Osteoblast (primary cell): ENCODE results near the gene HS6ST1. TPM values are rescaled to one million over a fixed set of nuclear protein-coding genes. Genes with fewer than 3 reads are reported as not detected.

Experiments used
- DNase-seq: peaks from one replicate; pipeline ENCODE4 v3.0.0; 2011; ENCODE audit warnings: low spot score, mixed read lengths; ENCODE audit not compliant: insufficient read length; ENCODE audit errors: missing footprints
- H2AFZ ChIP-seq: 2 replicates; pipeline ENCODE4 v1.6.0; 2011; ENCODE audit warnings: mild to moderate bottlenecking, low read length
- H3K27ac ChIP-seq: 2 replicates; pipeline ENCODE4 v1.5.1; 2011; ENCODE audit warnings: mild to moderate bottlenecking, low read depth, low read length, moderate library complexity
- H3K27me3 ChIP-seq: 2 replicates; pipeline ENCODE4 v1.6.0; 2012; ENCODE audit warnings: mild to moderate bottlenecking, control low read depth, inconsistent platforms, low read length, moderate library complexity; ENCODE audit not compliant: insufficient read depth
- H3K36me3 ChIP-seq: 2 replicates; pipeline ENCODE4 v1.5.1; 2011; ENCODE audit warnings: mild to moderate bottlenecking, low read length, control low read depth, moderate library complexity; ENCODE audit not compliant: insufficient read depth
- H3K4me1 ChIP-seq: 2 replicates; pipeline ENCODE4 v1.5.1; 2011; ENCODE audit warnings: mild to moderate bottlenecking, low read length, control low read depth, moderate library complexity; ENCODE audit not compliant: insufficient read depth
- H3K4me2 ChIP-seq: 2 replicates; pipeline ENCODE4 v1.6.0; 2011; ENCODE audit warnings: mild to moderate bottlenecking, low read length; ENCODE audit not compliant: insufficient read depth
- H3K4me3 ChIP-seq: fragments of 200-600 bp; sonication (generic); 3 replicates; pipeline ENCODE4 v1.5.1; 2012; ENCODE audit warnings: mild to moderate bottlenecking, low read length, inconsistent platforms; ENCODE audit not compliant: insufficient read depth
- H3K79me2 ChIP-seq: 2 replicates; pipeline ENCODE4 v1.6.0; 2012; ENCODE audit warnings: mild to moderate bottlenecking, low read length, control low read depth, inconsistent platforms; ENCODE audit not compliant: insufficient read depth
- H3K9me3 ChIP-seq: 2 replicates; pipeline ENCODE4 v1.5.1; 2011; ENCODE audit warnings: low read depth, low read length, control low read depth
- H4K20me1 ChIP-seq: 2 replicates; pipeline ENCODE4 v1.6.0; 2012; ENCODE audit warnings: mild to moderate bottlenecking, low read length, control low read depth; ENCODE audit not compliant: insufficient read depth
- CTCF ChIP-seq: IDR thresholded peaks from 2 replicates; pipeline ENCODE4 v1.5.1; 2011; ENCODE audit warnings: mild to moderate bottlenecking, low read depth, low read length, moderate library complexity; ENCODE audit errors: extremely low read depth
- total RNA-seq: library from RNA; depleted of rRNA; stranded (reverse); fragments of >200 nt; gene quantifications from 2 replicates; pipeline ENCODE4 v1.2.3, GENCODE V29; 2012

Gene HS6ST1
- total RNA-seq, 1 donor, result 18.8 TPM

- Histone ChIP-seq H2AFZ (no peak overlapping the region), H3K9me3 (no peaks in the 10 kb centered on the region), H3K4me1 (no peaks in the 10 kb centered on the region), H3K27ac (no peak overlapping the region), H3K79me2 (no peaks in the 10 kb centered on the region), H3K27me3 (no peaks in the 10 kb centered on the region), H4K20me1 (peaks cover 15% of the 10 kb centered on the region), H3K4me3 (no peak overlapping the region), H3K36me3 (no peaks in the 10 kb centered on the region), H3K4me2 (no peak overlapping the region)
- TF ChIP-seq CTCF, result no peak
- no peak for DNase-seq
Measured at GRCh38 chr2:128271597-128271910, 47.1 kb downstream of the HS6ST1 start.

GRCh38 chr2:128270672-128271596 lies 47.7 kb downstream of the HS6ST1 start:
- Histone ChIP-seq H3K4me1 (no peaks in the 10 kb centered on the region), H3K36me3 (no peaks in the 10 kb centered on the region), H4K20me1 (peaks cover 15% of the 10 kb centered on the region), H3K4me3 (no peak overlapping the region), H3K27me3 (no peaks in the 10 kb centered on the region), H3K9me3 (no peaks in the 10 kb centered on the region), H3K79me2 (no peaks in the 10 kb centered on the region), H3K27ac (no peak overlapping the region), H3K4me2 (no peak overlapping the region), H2AFZ (no peak overlapping the region)
- no peak for TF ChIP-seq CTCF
- DNase-seq, result peak; percentile 60

GRCh38 chr2:128269990-128270671 lies 48.5 kb downstream of the HS6ST1 start:
- H3K4me1 ChIP-seq, result no peaks in the 10 kb centered on the region
- peaks cover 15% of the 10 kb centered on the region for H4K20me1 ChIP-seq
- no peak overlapping the region for H3K4me3 ChIP-seq
- no peak overlapping the region for H3K4me2 ChIP-seq
- H3K79me2 ChIP-seq, result no peaks in the 10 kb centered on the region
- H3K27ac ChIP-seq, result no peak overlapping the region
- H2AFZ ChIP-seq, result no peak overlapping the region
- peak; percentile 65 for DNase-seq
- no peak for TF ChIP-seq CTCF
- no peaks in the 10 kb centered on the region for H3K27me3 ChIP-seq
- H3K9me3 ChIP-seq, result no peaks in the 10 kb centered on the region
- H3K36me3 ChIP-seq, result no peaks in the 10 kb centered on the region
